OCI-M1 (cell line): ENCODE data around the gene MAGEA9B.
A peak's percentile ranks its signal among the peaks of the same experiment; 100 is the strongest.
"Not testable (repeated sequence)": the region's sequence is repeated elsewhere in the genome, so short reads cannot be mapped to it uniquely, and the experiment has no call there.

Source experiments
- DNase-seq: peaks from one replicate; lab custom pipeline; 2025; lab: John Stamatoyannopoulos, UW

Gene MAGEA9B

DNA sequence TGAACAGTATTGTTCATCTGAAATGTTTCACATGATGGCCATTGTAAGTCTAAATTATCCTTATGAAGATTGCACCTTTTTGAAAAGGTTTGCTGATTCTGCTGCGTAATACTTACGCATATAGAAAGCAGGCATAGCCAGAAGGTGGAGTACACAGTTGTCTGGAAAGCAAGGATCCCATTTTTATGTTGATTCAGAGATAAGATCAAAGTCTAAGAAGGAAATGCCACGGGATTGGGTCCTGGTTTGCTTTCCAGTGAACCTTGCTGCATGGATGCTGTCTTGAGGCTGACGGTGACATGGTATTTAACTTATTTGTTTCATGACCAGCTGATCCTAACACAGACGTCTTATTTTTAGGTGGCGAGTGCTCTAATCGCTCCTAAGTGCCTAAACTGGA lies 15.5 kb downstream of the MAGEA9B start:
- no peak for DNase-seq

DNA sequence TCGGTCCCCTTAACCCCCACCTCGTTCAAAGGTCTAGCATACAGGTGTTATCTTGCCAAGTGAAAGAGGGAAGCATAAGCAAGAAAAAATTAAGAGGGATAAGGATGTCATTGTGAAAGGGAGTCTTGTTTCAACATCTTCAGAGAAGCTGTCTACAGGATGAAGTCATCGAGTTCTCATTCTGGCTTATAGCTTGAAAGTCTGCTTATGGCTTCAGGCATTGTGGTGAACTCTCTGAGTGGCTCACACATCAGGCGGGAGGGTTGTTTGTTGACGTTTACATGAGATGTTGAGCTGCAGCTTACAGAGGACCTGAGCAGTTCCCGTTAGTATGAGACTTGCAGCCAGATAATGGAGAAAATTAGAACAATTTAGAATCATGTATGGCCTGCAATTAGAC lies 16.6 kb downstream of the MAGEA9B start:
- peak; percentile 2 for DNase-seq

DNA sequence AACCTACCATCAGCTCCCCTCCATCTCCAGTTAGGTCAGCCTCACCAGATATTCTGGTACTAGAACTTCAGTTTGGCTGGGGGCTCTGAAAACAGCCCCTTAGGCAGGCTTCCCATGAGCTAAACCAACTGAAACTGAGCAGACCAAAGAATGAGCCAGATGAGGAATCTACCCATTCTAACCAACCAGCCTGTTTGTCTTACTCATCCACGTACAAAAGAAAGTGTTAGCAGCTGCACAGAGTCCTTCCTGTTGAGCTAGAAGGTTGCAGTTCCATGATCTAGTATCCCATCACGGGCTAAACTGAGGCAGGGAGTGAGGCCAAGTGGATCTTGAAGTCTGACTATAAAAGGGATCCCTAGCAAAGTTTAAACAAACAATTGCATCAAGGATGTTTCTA lies 17.5 kb downstream of the MAGEA9B start:
- no peak for DNase-seq

DNA sequence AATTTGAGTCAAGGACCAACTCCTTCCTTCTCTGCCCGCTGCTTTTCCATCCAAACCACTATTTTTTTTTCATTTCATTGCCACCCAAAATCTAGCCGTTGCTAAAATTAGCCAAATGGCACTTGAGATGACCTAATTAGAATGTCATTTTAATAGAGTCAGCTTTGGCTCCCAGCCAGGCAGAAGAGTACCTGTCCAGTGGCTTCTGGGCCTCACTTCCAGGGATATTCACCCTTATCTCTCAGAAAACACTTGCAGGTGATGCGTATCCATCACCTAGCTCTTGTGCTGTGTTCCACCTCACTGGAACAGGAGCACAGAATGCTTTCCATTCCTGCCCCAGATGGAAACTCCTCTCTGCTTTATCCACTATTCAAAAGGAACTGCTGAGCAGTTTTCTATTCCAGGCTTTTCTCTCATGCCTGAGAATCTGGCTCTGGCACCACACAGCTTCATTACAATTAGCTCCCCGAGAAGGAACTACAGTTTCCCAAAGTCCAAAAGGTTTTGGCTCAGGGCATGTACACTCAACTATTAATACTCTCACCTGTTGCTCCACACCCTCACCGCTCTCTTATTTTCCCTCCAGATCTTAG lies 18.5 kb downstream of the MAGEA9B start:
- no peak for DNase-seq

DNA sequence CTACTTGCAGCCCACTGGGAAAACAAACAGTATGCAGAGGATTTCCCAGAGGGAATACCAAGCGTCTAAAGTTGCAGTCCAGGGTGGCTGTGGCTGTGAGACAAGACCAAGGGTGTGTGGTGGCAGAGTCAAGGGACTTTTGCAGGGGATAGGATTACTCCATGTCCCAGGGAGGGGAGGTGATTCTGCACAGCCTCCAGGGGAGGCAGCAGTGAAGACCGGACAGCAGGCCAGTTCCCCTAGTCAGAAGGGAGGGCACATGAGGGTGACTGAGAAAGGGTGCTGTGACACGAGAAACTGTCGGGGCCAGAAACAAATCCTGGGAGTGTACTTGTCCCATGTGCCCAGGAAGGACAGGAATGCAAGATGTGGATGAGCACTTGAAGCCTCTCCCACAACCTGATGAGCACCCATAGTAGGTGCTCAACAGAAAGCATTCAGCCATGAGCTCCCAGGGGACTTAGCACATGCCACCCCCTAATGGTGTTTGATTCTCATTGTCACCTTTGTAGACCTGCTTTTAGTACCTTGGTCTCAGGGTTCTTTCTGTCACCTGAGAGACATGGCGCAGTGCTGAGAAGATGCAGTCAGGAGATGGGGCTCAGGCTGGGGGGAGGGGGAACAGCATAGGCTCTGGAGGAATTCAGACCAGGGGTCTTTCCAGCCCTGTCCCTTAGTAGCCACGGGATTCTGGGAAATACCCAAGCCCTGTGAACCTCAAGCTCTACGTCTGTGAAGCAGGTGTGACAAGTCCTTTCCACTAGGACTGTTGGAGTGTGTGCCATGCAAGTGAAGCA lies 19.4 kb downstream of the MAGEA9B start:
- DNase-seq: no peak

DNA sequence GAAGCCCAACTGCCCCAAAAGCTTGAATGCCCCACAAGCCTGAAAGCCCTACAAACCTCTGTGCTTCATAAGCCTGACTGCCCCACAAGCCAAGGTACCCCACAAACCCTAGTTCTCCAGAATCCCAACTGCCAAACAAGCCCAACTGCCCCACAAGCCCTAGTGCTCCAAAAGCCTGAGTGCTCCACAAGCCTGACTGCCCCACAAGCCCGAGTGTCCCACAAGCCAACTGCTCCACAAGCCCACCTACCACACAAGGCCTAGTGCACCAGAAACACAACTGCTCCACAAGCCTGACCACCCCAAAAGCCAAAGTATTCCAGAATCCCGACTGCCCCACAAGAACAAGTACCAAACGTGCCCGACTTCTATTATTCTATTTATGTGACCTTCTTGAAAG lies 23.9 kb downstream of the MAGEA9B start:
- DNase-seq: no peak

DNA sequence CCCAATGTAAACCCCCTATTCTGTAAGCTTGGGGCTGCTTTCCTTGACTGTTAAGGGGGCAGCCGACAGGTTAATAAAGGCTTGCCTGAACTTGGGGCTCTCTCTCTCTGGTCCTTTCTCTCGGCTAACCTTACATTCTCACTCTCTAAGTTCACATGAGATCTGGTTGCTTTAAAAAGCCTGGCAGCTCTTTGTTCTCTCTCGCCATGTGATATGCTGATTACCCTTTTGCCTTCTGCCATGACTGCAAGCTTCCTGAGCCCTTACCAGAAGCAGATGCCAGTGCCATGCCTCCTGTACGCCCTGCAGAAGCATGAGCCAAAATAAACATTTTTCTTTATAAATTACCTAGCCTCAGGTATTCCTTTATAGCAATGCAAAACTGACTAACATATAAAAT lies 32.0 kb downstream of the MAGEA9B start:
- not testable (repeated sequence) for DNase-seq

DNA sequence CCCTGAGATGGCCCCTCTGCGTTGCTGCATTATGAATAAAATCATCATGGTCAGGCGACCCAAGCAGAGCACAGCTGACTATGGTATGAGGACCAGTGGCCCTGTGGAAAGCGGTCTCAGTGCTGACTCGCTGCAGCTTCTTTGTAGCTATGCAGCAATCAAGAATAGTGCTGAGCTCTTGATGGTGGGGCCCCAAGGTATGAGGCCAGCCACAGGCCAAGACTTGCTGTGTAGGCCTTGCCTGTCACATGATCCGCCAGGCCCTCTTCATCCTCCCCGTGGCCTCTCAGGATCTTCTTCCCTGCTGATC lies 35.4 kb downstream of the MAGEA9B start:
- DNase-seq: not testable (repeated sequence)

DNA sequence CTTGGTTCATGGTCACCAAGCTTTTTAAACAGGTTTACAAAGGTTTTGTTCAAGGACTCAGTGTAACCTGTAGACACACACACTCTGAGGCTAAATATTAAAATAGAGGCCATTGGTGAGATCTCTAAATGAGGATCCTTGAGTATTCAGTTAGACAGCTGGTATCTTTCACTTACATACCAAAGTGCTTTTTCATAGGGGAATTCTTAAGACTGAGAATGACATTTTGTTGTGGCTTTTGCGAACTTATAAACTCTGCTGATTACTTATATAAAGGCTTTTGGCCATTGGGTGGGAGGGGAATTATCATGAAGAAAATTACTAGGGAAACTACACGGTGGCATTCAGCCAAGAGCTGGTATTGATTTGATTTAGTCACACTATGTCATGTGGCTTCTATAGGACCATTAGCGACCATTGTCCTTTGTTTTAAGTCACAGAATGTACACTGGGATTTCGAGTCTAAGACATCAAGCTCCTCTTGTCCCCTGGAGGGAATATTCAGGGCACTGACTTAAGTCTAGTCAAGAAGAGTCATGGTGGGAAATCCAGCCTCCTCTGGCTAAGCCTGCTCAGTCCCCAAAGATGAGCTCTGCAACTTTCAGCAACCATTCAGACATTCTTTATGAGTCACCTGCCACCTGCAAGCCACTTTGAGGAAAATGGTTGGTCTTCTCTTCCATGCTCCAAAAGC lies 35.9 kb downstream of the MAGEA9B start:
- not testable (repeated sequence) for DNase-seq

DNA sequence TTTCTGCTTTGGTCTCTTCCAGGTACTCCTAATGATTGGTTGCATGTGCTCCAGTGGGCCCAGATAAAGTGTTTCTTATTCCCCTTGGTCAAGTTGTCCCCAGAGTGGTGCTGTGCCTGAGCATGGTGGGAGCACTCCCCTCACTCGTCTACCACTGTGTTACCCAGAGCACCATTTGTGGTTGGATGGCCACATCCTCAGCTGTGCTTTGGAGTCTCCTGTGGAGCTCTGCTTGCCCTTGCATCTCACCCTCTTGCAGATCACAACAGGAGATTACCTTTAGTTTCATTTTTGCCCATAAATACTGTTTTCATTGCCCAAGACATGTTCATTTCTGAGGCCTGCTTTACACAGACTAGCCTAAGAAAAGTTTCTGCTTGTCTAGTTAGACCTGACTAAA lies 36.8 kb downstream of the MAGEA9B start:
- not testable (repeated sequence) for DNase-seq

DNA sequence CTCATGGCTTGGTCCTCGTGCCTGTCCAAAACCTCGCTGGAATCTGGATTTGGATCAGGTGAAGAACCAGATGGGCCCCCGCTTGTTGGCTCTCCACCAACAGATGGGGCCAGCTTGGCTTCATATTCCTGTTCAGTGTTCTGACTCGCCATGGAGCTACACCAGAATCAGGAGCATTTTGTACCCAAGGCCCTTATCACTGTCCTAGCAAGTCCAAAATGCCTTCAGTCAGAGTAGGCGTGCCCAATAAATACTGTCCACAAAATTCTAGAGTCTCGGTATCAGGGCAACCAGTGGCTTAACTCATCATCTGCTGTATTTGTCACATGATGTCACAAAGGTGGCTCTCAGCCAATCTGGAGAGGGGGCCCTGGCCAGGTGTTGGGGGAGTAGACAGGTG lies 37.6 kb downstream of the MAGEA9B start, which contains the start of gene HSFX3:
Gene HSFX3, minus strand, starts transcription at position 224 of the 400 bp plus-strand sequence. Its CDS starts 72 bp downstream, at position 152.
- not testable (repeated sequence) for DNase-seq

DNA sequence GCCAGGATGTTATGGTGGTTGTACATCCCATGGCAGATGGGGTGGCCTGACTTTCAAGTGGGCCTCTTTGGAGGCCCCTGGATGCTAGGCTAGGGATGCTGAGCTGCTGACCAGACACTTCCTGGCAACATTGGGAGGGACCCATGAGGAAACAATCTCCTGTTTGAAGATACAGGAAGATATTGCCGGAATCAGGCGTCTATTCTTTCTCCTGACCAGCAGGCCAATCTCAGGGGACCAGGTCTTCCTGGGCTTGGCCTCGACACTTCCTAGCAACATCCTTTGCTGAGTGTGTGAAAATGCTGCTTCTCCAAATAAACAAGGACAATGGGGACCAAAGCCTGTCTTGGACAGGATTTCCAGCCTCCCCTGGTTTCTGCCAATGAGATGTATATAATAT lies 39.5 kb downstream of the MAGEA9B start:
- DNase-seq: not testable (repeated sequence)

DNA sequence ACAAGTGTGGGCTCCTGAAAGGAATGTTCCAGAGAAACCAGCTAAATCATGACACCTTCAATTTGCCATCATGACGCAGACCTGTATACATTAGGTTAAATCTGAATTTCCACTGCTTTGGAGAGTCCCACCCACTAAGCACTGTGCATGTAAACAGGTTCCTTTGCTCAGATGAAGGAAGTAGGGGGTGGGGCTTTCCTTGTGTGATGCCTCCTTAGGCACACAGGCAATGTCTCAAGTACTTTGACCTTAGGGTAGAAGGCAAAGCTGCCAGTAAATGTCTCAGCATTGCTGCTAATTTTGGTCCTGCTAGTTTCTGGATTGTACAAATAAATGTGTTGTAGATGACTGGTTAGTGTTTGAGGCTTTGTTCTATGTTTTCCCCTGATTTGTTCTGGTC lies 40.3 kb downstream of the MAGEA9B start:
- DNase-seq: not testable (repeated sequence)

DNA sequence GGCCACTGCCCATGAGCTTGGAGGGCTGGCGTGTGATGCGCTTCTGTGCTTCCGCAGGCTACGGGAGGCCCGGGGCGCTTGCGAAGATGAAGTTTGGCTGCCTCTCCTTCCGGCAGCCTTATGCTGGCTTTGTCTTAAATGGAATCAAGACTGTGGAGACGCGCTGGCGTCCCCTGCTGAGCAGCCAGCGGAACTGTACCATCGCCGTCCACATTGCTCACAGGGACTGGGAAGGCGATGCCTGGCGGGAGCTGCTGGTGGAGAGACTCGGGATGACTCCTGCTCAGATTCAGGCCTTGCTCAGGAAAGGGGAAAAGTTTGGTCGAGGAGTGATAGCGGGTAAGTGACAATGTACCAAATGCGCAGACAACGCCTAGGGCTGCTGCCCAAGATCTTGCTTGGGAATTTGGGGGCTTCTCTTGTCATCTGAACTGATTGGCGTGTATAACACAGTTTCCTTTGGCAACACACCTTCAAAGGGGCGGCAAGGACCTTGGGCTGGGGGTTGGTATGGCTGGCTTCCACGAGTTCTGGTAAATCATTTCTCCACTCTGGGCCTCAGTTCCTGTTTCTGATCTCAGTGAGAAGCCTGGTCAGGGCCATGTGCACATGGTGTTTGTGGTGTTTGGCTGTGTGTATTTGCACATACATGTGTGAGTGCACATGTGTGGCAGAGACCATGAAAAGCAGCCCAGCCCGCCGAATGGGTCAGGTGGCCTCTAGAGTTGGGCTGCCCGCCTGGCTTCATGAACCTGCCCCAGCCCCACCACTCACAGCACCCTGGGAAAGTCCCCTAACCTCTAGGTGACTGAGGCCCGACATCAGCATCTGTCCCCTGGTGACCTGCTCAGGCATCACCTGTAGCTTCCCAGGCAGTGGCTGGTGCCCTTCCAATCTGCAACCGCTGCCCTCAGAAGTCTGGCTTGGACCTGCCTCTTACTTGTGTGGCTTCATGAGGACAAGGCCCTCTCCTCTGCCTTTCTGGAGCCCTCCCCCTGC lies 41.4 kb downstream of the MAGEA9B start:
- peak; percentile 4 for DNase-seq

DNA sequence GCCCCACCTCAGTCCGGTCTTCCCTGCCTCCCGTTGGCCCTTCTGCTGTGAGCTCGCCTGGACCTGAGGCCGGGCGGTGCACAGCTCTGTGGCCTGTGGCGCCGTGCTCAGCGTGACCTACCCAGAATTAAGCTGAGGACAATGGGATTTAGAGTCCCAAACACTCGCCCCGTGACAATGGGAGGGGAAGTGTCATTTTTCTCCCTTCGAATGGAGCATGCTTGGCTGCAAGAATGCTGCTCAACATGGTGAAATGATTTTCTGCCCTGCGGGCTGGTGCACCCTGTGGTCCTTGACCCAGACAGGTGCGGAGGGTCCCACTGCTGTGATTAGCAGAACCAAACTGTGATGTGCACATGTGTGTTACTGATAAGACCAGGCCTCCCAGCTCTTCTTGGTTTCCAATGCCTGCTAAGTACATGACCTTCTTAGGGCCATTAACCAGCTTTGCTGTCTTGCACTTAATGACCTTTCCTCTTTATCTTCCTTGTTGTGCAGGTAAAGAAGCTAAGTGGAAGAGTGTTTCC lies 45.7 kb downstream of the MAGEA9B start:
- peak; percentile 35 for DNase-seq

DNA sequence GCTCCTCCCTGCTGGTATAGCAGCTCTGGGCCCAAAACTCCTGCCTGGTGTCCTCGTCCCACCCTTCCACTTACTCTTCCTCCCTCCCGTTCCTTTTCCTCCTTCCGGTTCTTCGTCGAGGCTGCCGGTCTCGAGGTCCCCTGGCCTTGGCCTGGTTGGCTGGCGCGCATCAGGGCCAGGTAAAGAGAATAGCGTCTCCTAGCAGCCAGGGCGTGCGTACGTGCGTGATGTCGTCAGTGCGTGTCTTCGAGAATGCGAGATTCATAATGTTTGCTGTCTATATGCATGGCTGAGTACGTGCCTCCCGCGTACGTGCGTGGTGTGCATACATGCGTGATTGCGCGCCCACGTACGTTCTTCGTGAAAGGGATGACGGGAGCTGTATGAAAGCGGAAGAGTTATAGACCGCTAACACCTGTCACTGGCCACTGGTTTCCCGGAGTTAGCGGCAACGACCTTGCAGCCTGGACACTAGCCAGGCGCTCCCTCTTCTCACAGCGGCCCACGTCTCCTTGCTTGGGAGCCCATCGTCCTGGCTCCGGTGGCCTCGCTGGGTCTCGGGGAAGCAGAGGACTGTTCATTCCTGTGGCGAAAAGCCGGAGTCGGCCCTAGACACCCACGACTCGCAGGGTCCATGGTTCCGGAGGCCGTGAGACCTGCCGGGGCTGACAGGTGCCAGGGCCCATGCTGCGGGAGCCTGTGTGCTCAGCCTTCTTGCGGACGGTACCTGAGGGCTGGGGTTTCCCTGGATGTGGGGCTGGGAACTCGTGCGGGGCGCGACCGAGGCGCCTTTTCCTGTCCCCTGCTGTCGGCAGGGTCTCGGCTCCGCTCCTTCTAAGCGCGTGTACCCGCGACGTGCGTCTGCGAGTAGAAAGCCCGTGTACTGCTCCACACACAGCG lies 46.4 kb downstream of the MAGEA9B start, which contains the start of gene EOLA1:
Gene EOLA1, plus strand, starts transcription at position 392 of the 900 bp plus-strand sequence. CDS start 4,619 bp downstream, outside the sequence.
- DNase-seq: peak; percentile 96

DNA sequence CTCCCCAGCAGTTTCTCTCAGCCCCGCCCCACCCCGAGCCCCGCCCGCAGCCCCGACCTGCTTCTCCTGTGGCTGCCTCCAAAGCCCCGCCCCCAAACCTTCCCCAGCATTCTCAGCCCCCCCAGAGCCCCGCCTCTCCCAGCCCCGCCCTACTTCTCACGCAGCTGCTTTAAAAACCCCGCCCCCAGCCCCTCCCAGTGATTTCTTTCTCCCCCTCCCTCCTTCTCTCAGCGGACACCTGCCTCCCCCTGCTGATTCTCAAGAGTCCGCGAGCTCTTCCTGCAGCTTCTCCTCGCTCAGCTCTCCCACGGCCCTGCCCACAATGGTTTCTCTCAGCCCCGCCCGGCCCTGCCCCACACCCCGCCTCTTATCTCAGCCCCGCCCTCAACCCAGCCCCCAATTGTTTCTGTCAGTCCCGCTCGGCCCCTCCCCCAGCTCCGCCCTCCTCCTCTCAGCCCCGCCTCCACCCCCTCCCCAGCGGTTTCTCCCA lies 47.1 kb downstream of the MAGEA9B start:
- peak; percentile 94 for DNase-seq

DNA sequence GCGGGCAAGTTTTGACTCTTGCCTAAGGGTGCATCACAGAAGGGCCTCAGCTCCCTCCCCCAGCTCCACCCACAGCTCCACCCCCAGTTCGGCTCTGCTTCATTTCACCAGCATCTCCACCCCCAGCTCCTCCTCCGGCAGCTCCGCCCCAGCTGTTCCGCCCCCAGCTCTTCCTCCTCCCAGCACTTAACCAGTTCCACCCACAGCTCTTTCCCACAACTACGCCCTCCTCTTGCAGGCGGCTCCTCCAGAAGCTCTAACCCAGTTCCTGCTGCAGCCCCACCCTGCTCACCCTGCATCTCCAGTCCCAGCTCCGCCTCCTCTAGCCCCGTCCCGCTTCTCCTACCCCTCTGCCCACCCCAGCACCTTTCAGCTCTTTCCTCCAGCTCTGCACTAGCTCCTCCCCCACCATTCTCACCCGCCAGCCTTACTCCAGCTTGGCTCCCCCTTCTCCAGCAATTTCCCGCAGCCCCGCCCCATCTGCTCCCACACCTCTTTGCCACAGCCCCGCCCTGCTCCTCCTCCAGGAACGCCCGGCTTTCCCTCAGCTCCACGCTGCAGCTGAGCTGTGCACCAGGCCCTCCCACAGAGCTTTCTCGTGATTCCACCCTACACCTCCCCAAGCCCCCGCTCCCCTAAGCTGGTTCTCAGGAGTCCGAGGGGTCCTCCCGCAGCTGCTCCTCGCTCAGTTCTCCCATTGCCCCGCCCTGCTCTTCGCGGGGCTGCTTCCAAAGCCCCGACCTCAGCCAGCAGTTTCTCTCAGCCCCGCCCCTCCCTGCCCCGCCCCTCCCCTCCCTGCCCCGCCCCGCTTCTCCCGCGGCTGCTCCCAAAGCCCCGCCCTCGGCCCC lies 47.8 kb downstream of the MAGEA9B start:
- peak; percentile 94 for DNase-seq

DNA sequence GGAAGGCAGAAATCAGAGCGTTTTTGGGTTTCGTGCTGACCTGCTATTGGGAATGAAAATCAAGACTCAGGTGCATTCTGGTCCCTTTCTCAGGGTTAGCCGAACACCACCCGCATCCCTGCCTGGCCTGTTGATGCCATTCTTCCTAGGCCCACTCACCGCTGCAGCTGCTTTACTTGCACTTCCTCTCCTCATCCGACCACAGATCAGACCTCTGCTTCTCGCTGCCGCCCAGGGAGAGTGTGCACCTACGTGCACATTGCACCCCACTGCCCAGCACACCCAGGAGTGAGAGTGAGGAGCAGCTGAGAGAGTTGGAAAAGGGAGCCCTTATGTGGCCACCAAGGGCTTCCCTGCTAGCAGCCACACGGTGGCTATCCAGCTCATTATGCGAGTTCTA lies 49.8 kb downstream of the MAGEA9B start:
- DNase-seq: not testable (repeated sequence)
